PC-9 (cell line): ENCODE measurements around the gene SLC9A3. TPM values are rescaled to one million over a fixed set of nuclear protein-coding genes. Genes with fewer than 3 reads are reported as not detected.

Source experiments
- BruUV-seq: library from RNA; stranded (reverse); fragments of 400-500 nt; replicated peaks from 2 replicates; lab custom pipeline; 2021; lab: Mats Ljungman, UMichigan
- CTCF ChIA-PET: fragments of 300-600 bp; sonication (Branson Sonifier 250); formaldehyde crosslinking; loops from one replicate; lab custom pipeline; 2022; ENCODE audit warnings: antibody characterized with exemption; lab: Charles Lee
- POLR2A ChIA-PET: fragments of 300-600 bp; sonication (Branson Sonifier 250); formaldehyde crosslinking; loops from one replicate; lab custom pipeline; 2022; ENCODE audit warnings: antibody characterized with exemption; ENCODE audit not compliant: unreplicated experiment; lab: Charles Lee
- DNase-seq, 2 experiments: peaks; one replicate each; pipeline versions ENCODE4 v3.0.0 to v3.0.0-alpha.2; 2015 to 2022; ENCODE audit warnings: mixed read lengths in 1 of 2
- H2AFZ ChIP-seq: fragments of 200-600 bp; sonication (generic); 2 replicates; pipeline ENCODE4 v1.8.1; 2017; ENCODE audit warnings: antibody characterized with exemption
- H3F3A ChIP-seq: fragments of 200-600 bp; sonication (generic); 2 replicates; pipeline ENCODE4 v1.8.1; 2017; ENCODE audit warnings: antibody characterized with exemption, mild to moderate bottlenecking, low read depth; ENCODE audit not compliant: insufficient read depth
- H3K27ac ChIP-seq: fragments of 200-600 bp; sonication (generic); 2 replicates; pipeline ENCODE4 v1.6.1; 2016; ENCODE audit warnings: mixed run types
- H3K27me3 ChIP-seq: fragments of 200-600 bp; sonication (generic); 2 replicates; pipeline ENCODE4 v1.6.1; 2016; ENCODE audit warnings: low read depth, mixed run types; ENCODE audit not compliant: insufficient read depth
- H3K36me3 ChIP-seq: fragments of 200-600 bp; sonication (generic); 2 replicates; pipeline ENCODE4 v1.6.1; 2016; ENCODE audit warnings: low read depth, mixed run types
- H3K4me1 ChIP-seq: fragments of 200-600 bp; sonication (generic); replicated peaks from 2 replicates; pipeline ENCODE4 v1.6.1; 2016; ENCODE audit warnings: mixed run types; ENCODE audit not compliant: insufficient read depth
- H3K4me2 ChIP-seq: fragments of 200-600 bp; sonication (generic); 2 replicates; pipeline ENCODE4 v1.6.1; 2017; ENCODE audit warnings: mixed run types
- H3K4me3 ChIP-seq: fragments of 200-600 bp; sonication (generic); 2 replicates; pipeline ENCODE4 v1.6.1; 2016; ENCODE audit warnings: mixed run types
- H3K79me2 ChIP-seq: fragments of 200-600 bp; sonication (generic); 2 replicates; pipeline ENCODE4 v1.6.1; 2017; ENCODE audit warnings: low read depth, mixed run types
- H3K9me2 ChIP-seq: fragments of 200-600 bp; sonication (generic); 2 replicates; pipeline ENCODE4 v1.8.1; 2017; ENCODE audit warnings: mild to moderate bottlenecking; ENCODE audit not compliant: insufficient read depth
- H3K9me3 ChIP-seq: fragments of 200-600 bp; sonication (generic); 2 replicates; pipeline ENCODE4 v1.8.1; 2016; ENCODE audit warnings: low read depth; ENCODE audit not compliant: insufficient read depth
- H4K20me1 ChIP-seq: fragments of 200-600 bp; sonication (generic); 2 replicates; pipeline ENCODE4 v1.8.1; 2017; ENCODE audit not compliant: insufficient read depth
- EZH2 ChIP-seq: fragments of 200-600 bp; sonication (generic); IDR thresholded peaks from 2 replicates; pipeline ENCODE4 v1.8.0; 2017; ENCODE audit warnings: antibody characterized with exemption, low read depth
- intact Hi-C: fragments of 100-400 bp; cut with micrococcal nuclease; formaldehyde crosslinking; loops from one replicate; pipeline ENCODE4 v1.10.0; 2022; ENCODE audit not compliant: unreplicated experiment
- total RNA-seq: library from RNA; stranded (reverse); gene quantifications from 2 replicates; pipeline ENCODE4 v1.2.3, GENCODE V29; 2021
- TF ChIP-seq, protein P1 (sequence below): fragments of 200-600 bp; sonication (generic); conservative IDR thresholded peaks from 2 replicates; pipeline ENCODE4 v1.6.1; 2017; ENCODE audit warnings: mixed run types, antibody characterized with exemption, mild to moderate bottlenecking, moderate library complexity

SLC9A3 gene
- total RNA-seq, 1 experiment from 2014 or later: 5.6 TPM

DNA sequence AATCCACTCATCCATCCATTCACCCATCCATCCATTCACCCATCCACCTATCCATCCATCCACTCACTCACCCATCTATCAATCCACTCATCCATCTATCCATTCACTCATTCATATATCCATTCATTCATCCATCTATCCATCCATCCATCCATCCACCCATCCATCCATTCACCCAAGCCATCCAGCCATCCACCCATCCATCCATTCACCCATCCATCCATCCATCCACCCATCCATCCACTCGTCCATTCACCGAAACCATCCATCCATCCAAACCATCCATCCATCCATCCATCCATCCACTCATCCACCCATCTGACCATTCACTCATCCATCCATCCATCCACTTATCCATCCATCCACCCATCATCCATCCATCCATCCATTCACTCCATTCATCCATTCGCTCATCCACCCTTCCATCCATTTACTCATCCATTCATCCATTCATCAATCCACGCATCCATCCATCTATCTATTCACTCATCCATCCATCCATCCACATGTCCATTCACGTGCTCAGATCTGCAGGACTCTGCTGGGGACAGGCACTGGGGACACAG is 6.6 kb downstream of the SLC9A3 start:
- ChIA-PET CTCF (no interaction called here), POLR2A (no interaction called here)
- Histone ChIP-seq H3K4me3 (no peak overlapping the region), H3K4me1 (no peaks in the 10 kb centered on the region), H3K27ac (no peak overlapping the region), H3K9me3 (no peaks in the 10 kb centered on the region), H3K79me2 (no peaks in the 10 kb centered on the region), H4K20me1 (no peaks in the 10 kb centered on the region), H3F3A (no peaks in the 10 kb centered on the region), H3K4me2 (no peak overlapping the region), H3K36me3 (no peaks in the 10 kb centered on the region), H3K27me3 (peaks cover 96% of the 10 kb centered on the region), H2AFZ (no peak overlapping the region), H3K9me2 (no peaks in the 10 kb centered on the region)
- intact Hi-C loops: no loop called here
- BruUV-seq: no TSS peak
- DNase-seq: no peak
- TF ChIP-seq, protein P1, sequence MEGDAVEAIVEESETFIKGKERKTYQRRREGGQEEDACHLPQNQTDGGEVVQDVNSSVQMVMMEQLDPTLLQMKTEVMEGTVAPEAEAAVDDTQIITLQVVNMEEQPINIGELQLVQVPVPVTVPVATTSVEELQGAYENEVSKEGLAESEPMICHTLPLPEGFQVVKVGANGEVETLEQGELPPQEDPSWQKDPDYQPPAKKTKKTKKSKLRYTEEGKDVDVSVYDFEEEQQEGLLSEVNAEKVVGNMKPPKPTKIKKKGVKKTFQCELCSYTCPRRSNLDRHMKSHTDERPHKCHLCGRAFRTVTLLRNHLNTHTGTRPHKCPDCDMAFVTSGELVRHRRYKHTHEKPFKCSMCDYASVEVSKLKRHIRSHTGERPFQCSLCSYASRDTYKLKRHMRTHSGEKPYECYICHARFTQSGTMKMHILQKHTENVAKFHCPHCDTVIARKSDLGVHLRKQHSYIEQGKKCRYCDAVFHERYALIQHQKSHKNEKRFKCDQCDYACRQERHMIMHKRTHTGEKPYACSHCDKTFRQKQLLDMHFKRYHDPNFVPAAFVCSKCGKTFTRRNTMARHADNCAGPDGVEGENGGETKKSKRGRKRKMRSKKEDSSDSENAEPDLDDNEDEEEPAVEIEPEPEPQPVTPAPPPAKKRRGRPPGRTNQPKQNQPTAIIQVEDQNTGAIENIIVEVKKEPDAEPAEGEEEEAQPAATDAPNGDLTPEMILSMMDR: no peak
- no peak for TF ChIP-seq EZH2

DNA sequence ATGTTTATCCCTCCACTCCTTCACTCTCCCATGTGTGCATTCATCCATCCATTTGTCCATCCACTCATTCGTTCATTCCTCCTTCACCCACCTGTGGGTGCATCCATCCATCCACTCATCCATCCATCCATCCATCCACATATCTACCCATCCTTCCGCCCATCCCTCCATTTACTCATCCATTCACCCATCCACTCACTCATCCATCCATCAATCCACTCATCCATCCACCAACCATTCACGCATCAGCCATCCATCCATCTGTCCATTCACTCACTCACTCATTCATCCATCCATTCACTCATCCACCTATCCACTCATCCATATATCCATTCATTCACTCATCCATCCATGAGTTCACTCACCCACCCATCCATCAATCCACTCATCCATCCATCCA is 7.3 kb downstream of the SLC9A3 start:
- no peaks in the 10 kb centered on the region for H3K79me2 ChIP-seq
- DNase-seq: no peak
- POLR2A ChIA-PET: no interaction called here
- H4K20me1 ChIP-seq: no peaks in the 10 kb centered on the region
- no TSS peak for BruUV-seq
- no peaks in the 10 kb centered on the region for H3K36me3 ChIP-seq
- TF ChIP-seq EZH2: no peak
- TF ChIP-seq, protein P1: no peak
- H3K9me2 ChIP-seq: no peaks in the 10 kb centered on the region
- CTCF ChIA-PET: interaction anchor here (0.6 kb wide), 1 partner anchor 12 kb away, joined by 5 read pairs; no protein-coding TSS in a partner anchor
- no peaks in the 10 kb centered on the region for H3K4me1 ChIP-seq
- peaks cover 96% of the 10 kb centered on the region for H3K27me3 ChIP-seq
- no peak overlapping the region for H3K27ac ChIP-seq
- no peak overlapping the region for H3K4me3 ChIP-seq
- H3K4me2 ChIP-seq: no peak overlapping the region
- H2AFZ ChIP-seq: no peak overlapping the region
- no peaks in the 10 kb centered on the region for H3K9me3 ChIP-seq
- H3F3A ChIP-seq: no peaks in the 10 kb centered on the region
- intact Hi-C loops: no loop called here

DNA sequence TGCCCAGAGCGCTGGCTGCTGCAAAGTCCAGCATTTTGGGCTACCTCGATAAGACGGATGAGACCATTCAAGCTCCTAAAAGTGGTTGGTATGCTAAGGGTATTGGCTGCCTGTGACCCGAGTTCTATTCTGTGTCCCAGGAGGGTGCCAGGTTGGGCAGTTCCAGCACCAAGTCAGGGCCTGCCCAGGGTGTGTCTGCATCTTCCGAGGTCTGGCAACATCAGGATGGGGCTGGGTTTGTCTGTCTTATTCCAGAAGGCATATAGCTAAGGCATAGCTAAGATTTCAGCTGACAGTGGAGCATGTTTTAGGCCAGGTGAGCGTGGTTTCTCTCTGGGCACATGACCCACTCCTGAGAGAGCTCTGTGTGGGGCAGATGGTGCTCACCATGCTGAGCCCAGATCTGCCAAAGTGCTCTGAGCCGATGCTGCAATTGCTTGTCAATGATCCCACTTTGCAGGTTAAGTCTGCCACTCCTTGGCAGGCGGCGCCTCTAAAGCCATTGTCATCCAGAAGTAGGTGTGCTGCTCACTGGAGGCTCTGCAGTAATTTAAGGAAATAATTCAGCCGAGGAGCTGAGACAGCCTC is 7.8 kb downstream of the SLC9A3 start:
- POLR2A ChIA-PET: no interaction called here
- BruUV-seq: no TSS peak
- no peak overlapping the region for H3K4me2 ChIP-seq
- H3K27me3 ChIP-seq: peaks cover 96% of the 10 kb centered on the region
- TF ChIP-seq EZH2: no peak
- TF ChIP-seq, protein P1: no peak
- no peaks in the 10 kb centered on the region for H3F3A ChIP-seq
- intact Hi-C loops: no loop called here
- no peak for DNase-seq
- no peaks in the 10 kb centered on the region for H3K79me2 ChIP-seq
- no peak overlapping the region for H2AFZ ChIP-seq
- no peak overlapping the region for H3K4me3 ChIP-seq
- no peaks in the 10 kb centered on the region for H3K36me3 ChIP-seq
- no peaks in the 10 kb centered on the region for H3K9me3 ChIP-seq
- H3K27ac ChIP-seq: no peak overlapping the region
- CTCF ChIA-PET: interaction anchor here (0.5 to 0.6 kb wide), 2 partner anchors 12 to 504 kb away, joined by 5 to 6 read pairs; no protein-coding TSS in a partner anchor
- no peaks in the 10 kb centered on the region for H4K20me1 ChIP-seq
- H3K4me1 ChIP-seq: no peaks in the 10 kb centered on the region
- H3K9me2 ChIP-seq: no peaks in the 10 kb centered on the region
